Glutamatergic neuron (in vitro differentiated cells): Measurements from ENCODE around the gene KCTD10. TPM values are rescaled to one million over a fixed set of nuclear protein-coding genes. Genes with fewer than 3 reads are reported as not detected.

Experiments
- DNase-seq: peaks from one replicate; pipeline ENCODE4 v3.0.0; 2022
- H3K27ac Mint-ChIP-seq: one replicate; pipeline ENCODE4 v1.8.0; 2020; ENCODE audit warnings: mild to moderate bottlenecking, mixed read lengths, inconsistent platforms; ENCODE audit not compliant: unreplicated experiment
- H3K27me3 Mint-ChIP-seq: one replicate; pipeline ENCODE4 v1.8.0; 2020; ENCODE audit warnings: mild to moderate bottlenecking, moderate library complexity, mixed read lengths, inconsistent platforms; ENCODE audit not compliant: unreplicated experiment
- H3K36me3 Mint-ChIP-seq: one replicate; pipeline ENCODE4 v1.8.0; 2020; ENCODE audit warnings: mild to moderate bottlenecking, mixed read lengths, inconsistent platforms; ENCODE audit not compliant: unreplicated experiment
- H3K4me1 Mint-ChIP-seq: one replicate; pipeline ENCODE4 v1.8.0; 2020; ENCODE audit warnings: mild to moderate bottlenecking, low read depth, mixed read lengths, inconsistent platforms; ENCODE audit not compliant: unreplicated experiment
- H3K4me3 Mint-ChIP-seq: one replicate; pipeline ENCODE4 v1.8.0; 2020; ENCODE audit warnings: mild to moderate bottlenecking, mixed read lengths, inconsistent platforms; ENCODE audit not compliant: unreplicated experiment
- H3K9me3 Mint-ChIP-seq: one replicate; pipeline ENCODE4 v1.8.0; 2020; ENCODE audit warnings: mild to moderate bottlenecking, moderate library complexity, mixed read lengths, inconsistent platforms; ENCODE audit not compliant: unreplicated experiment
- long read RNA-seq: library from polyadenylated mRNA; unstranded; transcript quantifications from one replicate; pipeline ENCODE4 v2.0.0, GENCODE V29; 2020; ENCODE audit not compliant: unreplicated experiment
- total RNA-seq: library from RNA; stranded (reverse); fragmentation: NEBNext Ultra II Directional; extraction: Animal tissue kit (Norgen Biotek cat#: 25700); gene quantifications from one replicate; pipeline ENCODE4 v1.2.1, GENCODE V29; 2021; ENCODE audit not compliant: unreplicated experiment
- TF ChIP-seq, protein P1 (sequence below): fragments of 200-600 bp; sonication (generic); IDR thresholded peaks from one replicate; pipeline ENCODE4 v1.5.0; 2021; ENCODE audit not compliant: partially characterized antibody, unreplicated experiment

The KCTD10 gene, protein sequence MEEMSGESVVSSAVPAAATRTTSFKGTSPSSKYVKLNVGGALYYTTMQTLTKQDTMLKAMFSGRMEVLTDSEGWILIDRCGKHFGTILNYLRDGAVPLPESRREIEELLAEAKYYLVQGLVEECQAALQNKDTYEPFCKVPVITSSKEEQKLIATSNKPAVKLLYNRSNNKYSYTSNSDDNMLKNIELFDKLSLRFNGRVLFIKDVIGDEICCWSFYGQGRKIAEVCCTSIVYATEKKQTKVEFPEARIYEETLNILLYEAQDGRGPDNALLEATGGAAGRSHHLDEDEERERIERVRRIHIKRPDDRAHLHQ
- total RNA-seq = 95.2 TPM
- long read RNA-seq, full-length matches to known transcripts = 29 of 38 reads
- long read RNA-seq, partial matches to known transcripts = 0 of 38 reads
- long read RNA-seq, other reads (novel, unspliced or antisense) = 9 of 38 reads

DNA sequence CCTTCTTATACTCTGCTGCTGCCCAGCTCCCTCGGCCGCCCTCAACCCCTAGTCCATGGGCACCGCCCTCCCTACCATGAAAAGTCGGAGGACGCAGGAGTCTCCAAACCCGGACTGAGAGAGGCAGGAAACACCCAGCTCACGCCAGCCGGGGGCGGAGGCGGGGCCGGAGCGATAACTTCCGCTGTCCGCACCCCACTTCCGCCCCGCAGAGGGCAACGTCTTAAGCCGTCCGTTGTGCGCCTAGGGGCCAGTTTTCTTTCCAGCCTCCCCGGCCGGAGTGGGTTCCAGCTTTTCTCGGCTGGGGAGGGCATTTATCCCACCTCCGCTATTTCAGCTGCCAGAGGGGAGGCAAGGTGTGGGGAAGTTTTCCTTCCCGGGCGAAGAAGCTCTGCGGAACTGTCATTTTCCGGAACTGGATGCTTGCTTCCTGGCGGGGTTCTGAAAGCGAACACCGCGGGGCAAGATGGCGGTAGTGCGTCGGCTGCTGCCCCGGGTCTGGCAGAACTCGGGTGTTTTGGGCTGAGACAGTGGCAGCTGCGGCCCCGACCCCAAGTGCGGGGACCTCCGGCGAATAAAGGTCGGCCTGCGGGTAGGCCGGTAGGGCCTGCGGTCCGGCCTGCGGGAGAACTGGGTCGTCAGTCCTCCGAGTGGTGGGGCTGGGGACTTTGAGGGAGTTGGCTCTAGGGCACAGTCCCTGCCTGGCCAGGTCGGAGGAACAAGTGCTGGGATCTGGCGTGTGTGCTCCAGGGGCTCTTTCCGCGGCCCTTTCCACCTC is at the start of gene KCTD10, which contains the start of gene UBE3B:
Gene KCTD10, minus strand, starts transcription at position 116 of the 778 bp plus-strand sequence. Its CDS starts 38 bp downstream, at position 78.
Gene UBE3B, plus strand, starts transcription at position 450 of the 778 bp plus-strand sequence. CDS start 5,918 bp downstream, outside the sequence.
- Mint-ChIP-seq H3K27ac (peak within 1 kb of the TSS; percentile 100), H3K4me1 (peaks cover 6% of the 10 kb centered on the region), H3K4me3 (peak within 1 kb of the TSS; percentile 100), H3K36me3 (no peaks in the 10 kb centered on the region), H3K9me3 (no peaks in the 10 kb centered on the region), H3K27me3 (no peaks in the 10 kb centered on the region)
- peak; percentile 93 for DNase-seq
- TF ChIP-seq, protein P1, sequence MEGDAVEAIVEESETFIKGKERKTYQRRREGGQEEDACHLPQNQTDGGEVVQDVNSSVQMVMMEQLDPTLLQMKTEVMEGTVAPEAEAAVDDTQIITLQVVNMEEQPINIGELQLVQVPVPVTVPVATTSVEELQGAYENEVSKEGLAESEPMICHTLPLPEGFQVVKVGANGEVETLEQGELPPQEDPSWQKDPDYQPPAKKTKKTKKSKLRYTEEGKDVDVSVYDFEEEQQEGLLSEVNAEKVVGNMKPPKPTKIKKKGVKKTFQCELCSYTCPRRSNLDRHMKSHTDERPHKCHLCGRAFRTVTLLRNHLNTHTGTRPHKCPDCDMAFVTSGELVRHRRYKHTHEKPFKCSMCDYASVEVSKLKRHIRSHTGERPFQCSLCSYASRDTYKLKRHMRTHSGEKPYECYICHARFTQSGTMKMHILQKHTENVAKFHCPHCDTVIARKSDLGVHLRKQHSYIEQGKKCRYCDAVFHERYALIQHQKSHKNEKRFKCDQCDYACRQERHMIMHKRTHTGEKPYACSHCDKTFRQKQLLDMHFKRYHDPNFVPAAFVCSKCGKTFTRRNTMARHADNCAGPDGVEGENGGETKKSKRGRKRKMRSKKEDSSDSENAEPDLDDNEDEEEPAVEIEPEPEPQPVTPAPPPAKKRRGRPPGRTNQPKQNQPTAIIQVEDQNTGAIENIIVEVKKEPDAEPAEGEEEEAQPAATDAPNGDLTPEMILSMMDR = no peak

DNA sequence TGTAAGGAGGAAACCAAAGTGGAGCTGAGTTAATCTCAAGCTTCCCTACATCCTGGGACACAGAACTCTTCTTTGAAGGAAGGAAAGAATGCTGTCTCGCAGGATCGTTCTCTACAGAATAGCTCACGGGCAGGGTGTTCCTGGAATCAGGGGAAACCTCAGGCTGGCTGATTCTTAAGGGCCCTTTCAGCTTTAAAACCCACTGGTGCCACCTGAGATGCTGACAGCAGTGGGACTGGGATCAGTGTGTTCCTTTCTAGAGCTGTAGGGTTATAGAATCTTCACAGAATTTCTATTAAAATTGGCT is 48.1 kb upstream of the KCTD10 start:
- Mint-ChIP-seq H3K36me3 (peaks cover 4% of the 10 kb centered on the region), H3K27me3 (peaks cover 4% of the 10 kb centered on the region), H3K4me3 (no peak overlapping the region), H3K27ac (no peak overlapping the region), H3K4me1 (peaks cover 30% of the 10 kb centered on the region), H3K9me3 (peaks cover 9% of the 10 kb centered on the region)
- no peak for DNase-seq
- TF ChIP-seq, protein P1 = no peak

DNA sequence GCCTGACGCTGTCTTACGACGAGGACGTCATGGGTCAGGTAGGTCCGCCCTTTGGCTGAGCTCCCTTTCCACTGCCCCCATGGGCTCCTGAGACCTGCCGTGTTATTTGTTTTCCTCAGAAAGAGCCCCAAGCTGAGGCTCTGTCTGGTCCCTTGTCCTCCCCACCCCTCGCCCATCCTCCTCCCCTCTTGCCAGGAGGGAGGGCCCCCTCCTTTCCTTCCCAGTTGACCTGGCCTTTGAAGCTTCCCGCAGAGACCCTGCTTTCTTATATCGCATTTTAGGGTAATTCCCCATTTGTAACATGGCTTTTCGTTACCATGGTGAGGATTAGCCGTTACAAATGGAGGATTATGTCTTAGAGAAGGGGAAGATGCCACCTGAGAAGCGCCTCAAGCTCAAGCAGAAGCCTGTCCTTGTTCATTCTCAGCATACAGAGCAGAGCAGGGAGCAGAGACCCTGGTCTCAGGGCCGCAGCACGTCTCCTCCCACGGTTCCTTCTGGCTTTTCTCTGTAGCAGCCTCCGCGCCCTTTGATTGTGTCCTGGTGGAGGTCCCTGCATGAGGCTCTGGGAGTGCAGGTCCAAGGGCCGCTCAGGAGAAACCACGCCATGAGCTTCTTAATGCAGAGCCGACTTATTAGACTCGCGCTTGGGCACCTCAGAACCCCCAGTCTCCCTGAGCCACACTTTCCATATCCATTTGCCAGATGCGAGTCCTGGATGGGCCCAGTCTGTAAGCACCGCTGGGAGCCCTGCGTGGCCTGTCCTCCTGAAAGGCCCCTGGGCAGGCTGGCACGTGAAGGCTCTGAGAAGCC is 47.6 kb upstream of the KCTD10 start:
- TF ChIP-seq, protein P1 = no peak
- H3K4me1 Mint-ChIP-seq = peaks cover 26% of the 10 kb centered on the region
- peaks cover 4% of the 10 kb centered on the region for H3K27me3 Mint-ChIP-seq
- no peak overlapping the region for H3K27ac Mint-ChIP-seq
- H3K36me3 Mint-ChIP-seq = peaks cover 4% of the 10 kb centered on the region
- H3K4me3 Mint-ChIP-seq = no peak overlapping the region
- DNase-seq = no peak
- H3K9me3 Mint-ChIP-seq = peaks cover 9% of the 10 kb centered on the region

DNA sequence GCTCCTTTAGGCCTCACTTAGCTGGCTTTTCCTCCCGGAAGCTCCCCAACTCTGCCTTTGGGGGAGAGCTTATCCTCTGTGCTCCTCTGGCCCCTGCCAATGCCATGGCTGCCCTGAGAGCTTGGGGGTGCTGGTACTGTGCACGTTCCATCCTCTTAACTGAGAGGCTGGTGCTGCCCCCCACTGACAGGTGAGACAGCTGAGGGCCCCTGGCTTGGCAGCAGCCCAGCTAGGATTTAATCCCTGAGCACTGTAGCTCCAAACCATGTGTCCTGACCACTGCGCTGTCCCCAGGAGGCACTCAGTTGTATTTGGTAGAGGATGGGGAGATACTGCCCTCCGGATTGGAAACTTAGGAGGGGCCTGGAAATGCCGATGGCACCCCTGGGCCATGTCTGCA is 46.4 kb upstream of the KCTD10 start:
- H3K27me3 Mint-ChIP-seq = peaks cover 9% of the 10 kb centered on the region
- DNase-seq = no peak
- H3K4me3 Mint-ChIP-seq = no peak overlapping the region
- H3K27ac Mint-ChIP-seq = no peak overlapping the region
- TF ChIP-seq, protein P1 = no peak
- H3K9me3 Mint-ChIP-seq = peaks cover 9% of the 10 kb centered on the region
- peaks cover 4% of the 10 kb centered on the region for H3K36me3 Mint-ChIP-seq
- H3K4me1 Mint-ChIP-seq = peaks cover 31% of the 10 kb centered on the region
